ENCODE data around the gene PLS1.

- TF ChIP-seq CTCF (IDR thresholded peaks at IDR 0.05) (no peak), POLR2AphosphoS5 (IDR thresholded peaks at IDR 0.05; ENCODE audit: insufficient read depth in 1 of 2, low read depth in 1 of 2) (no peak)
Observed at GRCh38 chr3:142648950-142649349, 52.8 kb downstream of the PLS1 start.

All from vagina (tissue), 2 donors.